NCI-H2196 treated with DMSO at 0.1 percent for 48 hours (cell line): ENCODE data around the gene GRID2IP.
A peak's percentile ranks its signal among the peaks of the same experiment; 100 is the strongest.
"Not testable (repeated sequence)": the region's sequence is repeated elsewhere in the genome, so short reads cannot be mapped to it uniquely, and the experiment has no call there.

Source experiments
- DNase-seq: peaks from one replicate; lab custom pipeline; 2025; ENCODE audit not compliant: unreplicated experiment; lab: John Stamatoyannopoulos, UW

GRID2IP gene

DNA sequence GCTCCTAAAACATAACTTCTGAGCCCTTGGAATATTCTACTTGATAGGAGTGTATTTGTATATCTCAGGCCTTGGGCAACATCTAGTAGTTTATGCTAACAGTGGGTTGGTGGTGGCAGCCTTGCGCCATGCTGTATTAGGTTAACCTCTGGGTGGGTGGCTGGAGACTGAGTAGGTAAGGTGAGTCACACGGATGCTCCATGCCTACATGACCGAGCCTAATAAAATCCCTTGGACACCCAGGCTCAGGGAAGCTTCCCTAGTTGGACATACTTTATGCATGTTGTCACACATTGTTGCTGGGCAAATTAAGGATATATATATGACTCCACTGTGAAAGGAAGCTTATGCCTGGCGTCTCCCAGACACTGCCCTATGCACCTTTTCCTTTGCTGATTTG lies 97.5 kb downstream of the GRID2IP start:
- DNase-seq, result no peak

DNA sequence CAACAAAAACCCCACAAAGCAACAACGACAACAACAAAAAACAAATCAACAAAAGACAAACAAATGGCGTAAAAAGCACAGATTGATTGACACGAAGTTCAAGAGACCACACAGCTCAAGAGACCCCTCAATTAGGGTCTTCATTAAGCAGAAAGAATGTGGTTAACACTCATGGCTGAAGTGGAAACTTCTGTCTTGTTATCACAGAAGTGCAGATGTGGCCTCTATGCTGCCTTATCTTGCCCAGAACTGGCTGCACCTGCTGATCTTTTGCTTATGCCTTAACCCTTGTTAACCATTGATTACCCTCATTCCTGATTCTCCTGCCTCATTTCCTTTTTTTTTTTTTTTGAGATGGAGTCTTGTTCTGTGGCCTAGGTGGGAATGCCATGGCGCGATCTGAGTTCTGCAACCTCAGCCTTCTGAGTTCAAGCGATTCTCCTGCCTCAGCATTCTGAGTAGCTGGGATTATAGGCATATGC lies 100.0 kb downstream of the GRID2IP start:
- DNase-seq, result no peak

DNA sequence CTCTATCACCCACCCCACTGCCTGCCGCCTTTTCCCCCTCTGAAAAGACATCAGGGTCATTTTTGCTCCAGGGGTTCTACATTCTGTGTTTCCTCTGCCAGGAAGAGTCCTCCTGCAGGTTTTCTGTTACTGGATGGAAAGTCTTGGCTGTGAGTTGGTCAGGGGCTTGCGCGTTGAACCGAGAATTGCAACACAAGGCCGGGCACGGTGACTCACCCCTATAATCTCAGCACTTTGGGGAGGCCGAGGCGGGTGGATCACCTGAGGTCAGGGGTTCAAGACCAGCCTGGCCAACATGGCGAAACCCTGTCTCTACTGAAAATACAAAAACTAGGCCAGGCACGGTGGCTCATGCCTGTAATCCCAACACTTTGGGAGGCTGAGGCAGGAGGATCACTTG lies 100.7 kb downstream of the GRID2IP start:
- DNase-seq, result not testable (repeated sequence)

DNA sequence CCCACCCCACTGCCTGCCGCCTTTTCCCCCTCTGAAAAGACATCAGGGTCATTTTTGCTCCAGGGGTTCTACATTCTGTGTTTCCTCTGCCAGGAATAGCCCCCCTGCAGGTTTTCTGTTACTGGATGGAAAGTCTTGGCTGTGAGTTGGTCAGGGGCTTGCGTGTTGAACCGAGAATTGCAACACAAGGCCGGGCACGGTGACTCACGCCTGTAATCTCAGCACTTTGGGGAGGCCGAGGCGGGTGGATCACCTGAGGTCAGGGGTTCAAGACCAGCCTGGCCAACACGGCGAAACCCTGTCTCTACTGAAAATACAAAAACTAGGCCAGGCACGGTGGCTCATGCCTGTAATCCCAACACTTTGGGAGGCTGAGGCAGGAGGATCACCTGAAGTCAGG lies 101.4 kb downstream of the GRID2IP start:
- not testable (repeated sequence) for DNase-seq

DNA sequence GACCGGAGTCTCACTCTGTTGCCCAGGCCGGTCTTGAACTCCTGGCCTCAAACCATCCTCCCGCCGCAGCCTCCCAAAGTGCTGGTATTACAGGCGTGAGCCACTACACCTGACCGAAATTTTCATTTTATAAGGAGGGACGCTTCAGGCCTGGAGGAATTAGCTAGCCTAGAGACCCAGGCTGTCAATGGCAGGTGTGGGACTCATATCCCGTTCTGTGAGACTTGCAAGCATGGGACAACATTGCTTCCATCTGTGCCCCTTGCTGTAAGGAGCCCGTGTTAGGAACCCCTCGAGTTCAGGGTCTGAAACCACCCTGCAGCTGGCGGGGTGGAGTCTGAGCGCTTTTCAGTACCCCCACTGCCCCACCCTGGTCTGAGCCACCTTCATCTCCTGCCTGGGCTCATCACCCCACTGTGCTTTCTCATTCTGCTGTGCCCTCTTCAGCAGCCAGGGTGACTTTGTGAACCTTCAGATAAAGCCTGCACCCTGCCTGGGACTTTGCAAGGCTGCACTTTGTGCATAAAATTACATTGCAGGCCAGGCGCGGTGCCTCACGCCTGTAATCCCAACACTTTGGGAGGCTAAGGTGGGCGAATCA lies 102.2 kb downstream of the GRID2IP start:
- no peak for DNase-seq

DNA sequence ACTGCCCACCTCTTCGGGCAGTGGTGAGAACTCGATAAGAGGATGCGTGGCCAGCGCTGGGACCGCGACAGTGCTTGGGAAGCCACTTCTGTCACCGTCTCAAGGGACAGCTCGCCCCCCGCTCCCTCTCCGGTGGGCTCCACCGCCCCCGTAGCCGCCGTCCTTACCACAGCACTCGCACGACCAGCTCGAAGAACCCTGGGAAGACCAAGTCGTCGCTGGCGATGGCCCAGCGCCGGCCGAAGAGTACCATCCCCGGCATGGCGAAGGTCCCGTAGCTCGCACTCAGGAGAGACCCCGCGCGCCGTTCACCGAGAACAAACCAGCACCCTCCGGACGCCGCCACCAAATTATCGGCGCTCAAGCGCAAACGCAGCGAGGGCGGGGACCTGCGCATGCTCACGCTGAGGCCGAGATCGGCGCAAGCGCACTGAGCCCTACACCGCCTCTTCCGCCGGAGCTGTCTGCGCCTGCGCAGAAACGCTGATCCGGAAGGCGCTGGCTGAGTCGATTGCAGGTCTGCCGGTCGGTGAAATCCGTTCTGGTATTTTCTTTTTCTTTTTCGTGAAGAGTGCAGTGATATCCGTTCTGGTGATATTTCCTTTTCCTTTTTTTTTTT lies 103.6 kb downstream of the GRID2IP start, which contains the start of gene DAGLB:
DAGLB (minus strand) TSS at position 374 of the 619 bp plus-strand sequence; CDS start at position 262, 112 bp downstream.
- peak; percentile 83 for DNase-seq
